ENCODE data around the gene AIM2.
"Not testable (repeated sequence)": the region's sequence is repeated elsewhere in the genome, so short reads cannot be mapped to it uniquely, and the experiment has no call there.

The AIM2 gene

GRCh38 chr1:159081626-159082025, 5.1 kb upstream of the AIM2 start:
- FAIRE-seq, result no peak
- no peak for DNase-seq (ENCODE audit: insufficient read length, low spot score)

- DNase-seq (ENCODE audit: insufficient read length, low spot score) (no peak), FAIRE-seq (peak; percentile 23)
Measured at GRCh38 chr1:159079525-159079924, 3.0 kb upstream of the AIM2 start.

- FAIRE-seq (peak; percentile 98), DNase-seq (ENCODE audit: insufficient read length, low spot score) (peak; percentile 13)
Measured at GRCh38 chr1:159077120-159077961, 775 bp upstream of the AIM2 start.

- FAIRE-seq (peak; percentile 98), DNase-seq (ENCODE audit: insufficient read length, low spot score) (no peak)
Measured at GRCh38 chr1:159071970-159072582, 4.5 kb downstream of the AIM2 start.

- no peak for FAIRE-seq
- no peak for DNase-seq (ENCODE audit: insufficient read length, low spot score)
Measured at GRCh38 chr1:159068886-159069285, 7.7 kb downstream of the AIM2 start.

GRCh38 chr1:159067699-159068621, 8.6 kb downstream of the AIM2 start:
- DNase-seq (ENCODE audit: insufficient read length, low spot score), result peak; percentile 26
- peak; percentile 99 for FAIRE-seq

- peak; percentile 89 for FAIRE-seq
- DNase-seq (ENCODE audit: insufficient read length, low spot score), result no peak
Measured at GRCh38 chr1:159066108-159066507, 10.5 kb downstream of the AIM2 start.

- FAIRE-seq, result no peak
- DNase-seq (ENCODE audit: insufficient read length, low spot score), result no peak
Measured at GRCh38 chr1:159065106-159065505, 11.5 kb downstream of the AIM2 start.

GRCh38 chr1:159058751-159059150, 17.8 kb downstream of the AIM2 start:
- FAIRE-seq, result no peak
- no peak for DNase-seq (ENCODE audit: insufficient read length, low spot score)

GRCh38 chr1:159056069-159056698, 20.4 kb downstream of the AIM2 start:
- DNase-seq (ENCODE audit: insufficient read length, low spot score), result no peak
- FAIRE-seq, result peak; percentile 60

- DNase-seq (ENCODE audit: insufficient read length, low spot score) (no peak), FAIRE-seq (no peak)
Measured at GRCh38 chr1:159055181-159055641, 21.4 kb downstream of the AIM2 start.

GRCh38 chr1:159054427-159054826, 22.1 kb downstream of the AIM2 start:
- no peak for FAIRE-seq
- DNase-seq (ENCODE audit: insufficient read length, low spot score), result no peak

GRCh38 chr1:159051436-159051835, 25.1 kb downstream of the AIM2 start:
- no peak for DNase-seq (ENCODE audit: insufficient read length, low spot score)
- no peak for FAIRE-seq

- not testable (repeated sequence) for DNase-seq (ENCODE audit: insufficient read length, low spot score)
- peak; percentile 53 for FAIRE-seq
Measured at GRCh38 chr1:159046486-159046885, 30.1 kb downstream of the AIM2 start.

GRCh38 chr1:159040893-159041724, 35.5 kb downstream of the AIM2 start:
- no peak for FAIRE-seq
- DNase-seq (ENCODE audit: insufficient read length, low spot score), result no peak

GRCh38 chr1:159040206-159040605, 36.4 kb downstream of the AIM2 start:
- no peak for DNase-seq (ENCODE audit: insufficient read length, low spot score)
- FAIRE-seq, result no peak

- no peak for DNase-seq (ENCODE audit: insufficient read length, low spot score)
- FAIRE-seq, result no peak
Measured at GRCh38 chr1:159030877-159031447, 45.6 kb downstream of the AIM2 start.

GRCh38 chr1:159030311-159030710, 46.3 kb downstream of the AIM2 start:
- DNase-seq (ENCODE audit: insufficient read length, low spot score) (no peak), FAIRE-seq (no peak)

GRCh38 chr1:159026841-159027240, 49.7 kb downstream of the AIM2 start:
- not testable (repeated sequence) for FAIRE-seq

More at GRCh38 chr1:159026841-159027240, 49.7 kb downstream of the AIM2 start:
- DNase-seq (ENCODE audit: insufficient read length, low spot score), result not testable (repeated sequence)

Data from GM19239 (cell line).